ENCODE data around the gene PMPCA.

DNA sequence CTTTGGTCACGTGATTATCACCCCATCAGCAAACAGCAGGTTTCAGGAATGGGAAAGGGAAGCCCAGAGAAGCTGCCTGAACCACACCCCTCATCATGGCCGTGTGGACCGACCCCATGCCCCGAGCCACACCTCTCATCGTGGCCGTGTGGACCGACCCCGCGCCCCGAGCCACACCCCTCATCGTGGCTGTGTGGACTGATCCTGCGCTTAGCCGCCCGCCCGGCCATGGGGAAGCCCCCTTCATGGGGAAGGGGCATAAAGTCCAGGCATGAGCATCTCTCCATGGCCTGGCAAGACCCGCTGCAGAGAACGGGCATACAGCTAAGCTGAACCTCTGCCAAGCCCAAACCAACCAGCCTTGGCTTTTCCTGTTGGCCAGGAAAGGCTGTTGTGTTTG is 16.9 kb upstream of the PMPCA start:
- TF ChIP-seq, protein P1, sequence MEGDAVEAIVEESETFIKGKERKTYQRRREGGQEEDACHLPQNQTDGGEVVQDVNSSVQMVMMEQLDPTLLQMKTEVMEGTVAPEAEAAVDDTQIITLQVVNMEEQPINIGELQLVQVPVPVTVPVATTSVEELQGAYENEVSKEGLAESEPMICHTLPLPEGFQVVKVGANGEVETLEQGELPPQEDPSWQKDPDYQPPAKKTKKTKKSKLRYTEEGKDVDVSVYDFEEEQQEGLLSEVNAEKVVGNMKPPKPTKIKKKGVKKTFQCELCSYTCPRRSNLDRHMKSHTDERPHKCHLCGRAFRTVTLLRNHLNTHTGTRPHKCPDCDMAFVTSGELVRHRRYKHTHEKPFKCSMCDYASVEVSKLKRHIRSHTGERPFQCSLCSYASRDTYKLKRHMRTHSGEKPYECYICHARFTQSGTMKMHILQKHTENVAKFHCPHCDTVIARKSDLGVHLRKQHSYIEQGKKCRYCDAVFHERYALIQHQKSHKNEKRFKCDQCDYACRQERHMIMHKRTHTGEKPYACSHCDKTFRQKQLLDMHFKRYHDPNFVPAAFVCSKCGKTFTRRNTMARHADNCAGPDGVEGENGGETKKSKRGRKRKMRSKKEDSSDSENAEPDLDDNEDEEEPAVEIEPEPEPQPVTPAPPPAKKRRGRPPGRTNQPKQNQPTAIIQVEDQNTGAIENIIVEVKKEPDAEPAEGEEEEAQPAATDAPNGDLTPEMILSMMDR (IDR thresholded peaks at IDR 0.05) = no peak
- TF ChIP-seq POLR2AphosphoS5 (IDR thresholded peaks at IDR 0.05) (no peak), POLR2A (IDR thresholded peaks at IDR 0.05) (no peak), EP300 (IDR thresholded peaks at IDR 0.05) (no peak)

Data from gastroesophageal sphincter (tissue), 3 donors.